ENCODE data around the gene SESN1.
"Not testable (repeated sequence)": the region's sequence is repeated elsewhere in the genome, so short reads cannot be mapped to it uniquely, and the experiment has no call there.

Gene SESN1

DNA sequence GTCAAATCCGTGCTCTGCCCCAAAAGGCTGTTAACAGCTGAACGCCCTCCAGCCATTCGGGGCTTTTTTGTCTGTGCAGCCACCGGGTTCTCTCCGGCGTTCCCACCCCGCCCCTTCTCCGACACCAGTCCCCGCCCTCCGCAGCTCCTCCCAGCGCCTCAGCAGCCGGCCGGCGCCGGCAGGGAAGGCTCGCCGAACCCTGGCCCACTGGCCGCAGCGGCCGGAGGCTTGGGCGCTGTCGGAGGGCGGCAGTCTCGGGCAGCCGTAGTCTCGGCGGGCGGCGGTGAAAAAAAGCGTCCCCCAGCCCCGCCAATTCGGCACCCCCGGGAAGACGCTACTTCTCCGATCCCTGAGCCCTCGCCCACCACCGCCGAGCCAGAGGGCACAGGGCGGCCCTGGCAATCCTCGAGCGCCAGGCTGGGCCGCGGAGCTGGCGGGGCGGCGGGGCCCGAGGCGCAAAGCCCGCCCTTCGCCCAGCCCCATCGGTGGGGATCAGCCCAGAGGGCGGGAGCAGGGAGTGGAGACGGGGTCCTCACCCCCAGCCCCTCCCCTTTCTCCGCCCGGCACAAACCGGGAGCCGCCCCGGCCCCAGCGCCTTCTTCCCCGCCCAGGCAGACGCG, at the start of gene SESN1:
TSS of gene SESN1 (minus strand) at position 431 of the 620 bp plus-strand sequence. CDS start 773 bp downstream, outside the sequence.
- peak; percentile 88 for DNase-seq

DNA sequence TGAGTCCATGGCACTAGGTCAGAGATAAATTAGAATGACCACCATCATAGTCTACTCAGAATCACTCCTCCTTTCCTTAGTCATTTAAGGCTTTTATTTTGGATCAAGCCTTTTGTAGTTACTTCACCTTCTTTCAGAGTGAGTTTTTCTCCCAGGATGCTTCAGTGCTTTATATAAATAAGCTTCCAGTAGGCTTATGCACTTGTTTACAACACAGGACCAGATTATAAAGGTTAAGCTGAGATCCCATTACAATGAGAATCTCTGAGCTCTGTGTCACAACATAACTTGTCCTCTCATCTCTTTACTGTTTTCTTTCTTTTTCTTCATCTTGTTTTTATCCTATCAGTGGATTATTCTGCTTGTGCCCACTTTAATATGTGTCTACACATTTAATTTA, 48.5 kb upstream of the SESN1 start:
- DNase-seq, result no peak

DNA sequence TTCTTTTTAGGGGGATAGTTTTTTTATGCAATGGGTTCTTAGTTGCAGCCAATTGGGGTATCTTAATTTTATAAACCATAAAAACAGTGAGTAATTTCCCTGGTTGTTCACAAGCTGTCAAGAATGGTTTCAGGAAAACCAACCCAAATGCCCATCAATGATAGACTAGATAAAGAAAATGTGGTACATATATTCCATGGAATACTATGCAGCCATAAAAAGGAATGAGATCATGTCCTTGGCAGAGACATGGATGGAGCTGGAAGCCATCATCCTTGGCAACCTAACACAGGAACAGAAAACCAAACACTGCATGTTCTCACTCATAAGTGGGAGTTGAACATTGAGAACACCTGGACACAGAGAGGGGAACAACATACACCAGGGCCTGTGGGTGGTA, 47.4 kb upstream of the SESN1 start:
- not testable (repeated sequence) for DNase-seq

DNA sequence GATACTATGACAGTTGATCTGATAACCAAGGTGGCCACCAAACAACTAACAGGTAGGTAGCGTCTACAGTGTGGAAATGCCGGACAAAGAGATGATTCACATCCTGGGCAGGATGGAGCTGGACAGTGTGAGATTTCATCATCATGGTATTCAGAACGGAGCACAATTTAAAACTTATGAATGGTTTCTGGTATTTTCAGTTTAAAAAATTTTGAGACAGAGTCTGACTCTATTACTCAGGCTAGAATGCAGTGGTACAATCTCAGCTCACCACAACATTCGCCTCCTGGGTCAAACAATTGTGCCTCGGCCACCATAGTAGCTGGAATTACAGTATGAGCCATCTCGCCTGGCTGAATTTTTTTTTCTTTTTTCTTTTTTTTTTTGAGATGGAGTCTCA, 44.5 kb upstream of the SESN1 start:
- no peak for DNase-seq

DNA sequence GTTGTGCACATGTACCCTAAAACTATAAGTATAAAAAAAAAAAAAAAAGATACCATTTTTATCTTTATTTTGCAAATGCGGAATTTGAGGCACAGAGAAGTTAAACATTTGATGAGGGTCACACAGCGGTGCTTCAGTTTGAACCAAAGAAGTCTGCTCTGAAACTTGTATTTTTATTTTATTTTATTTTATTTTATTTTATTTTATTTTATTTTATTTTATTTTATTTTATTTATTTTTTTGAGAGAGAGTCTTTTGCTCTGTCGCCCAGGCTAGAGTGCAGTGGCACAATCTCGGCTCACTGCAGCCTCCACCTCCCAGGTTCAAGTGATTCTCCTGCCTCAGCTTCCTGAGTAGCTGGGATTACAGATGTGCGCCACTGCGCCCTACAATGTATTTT, 41.9 kb upstream of the SESN1 start:
- DNase-seq, result not testable (repeated sequence)

DNA sequence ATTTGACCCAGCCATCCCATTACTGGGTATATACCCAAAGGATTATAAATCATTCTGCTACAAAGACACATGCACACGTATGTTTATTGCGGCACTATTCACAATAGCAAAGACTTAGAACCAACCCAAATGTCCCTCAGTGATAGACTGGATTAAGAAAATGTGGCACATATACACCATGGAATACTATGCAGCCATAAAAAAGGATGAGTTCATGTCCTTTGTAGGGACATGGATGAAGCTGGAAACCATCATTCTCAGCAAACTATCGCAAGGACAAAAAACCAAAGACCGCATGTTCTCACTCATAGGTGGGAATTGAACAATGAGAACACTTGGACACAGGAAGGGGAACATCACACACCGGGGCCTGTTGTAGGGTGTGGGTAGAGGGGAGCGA, 41.4 kb upstream of the SESN1 start:
- DNase-seq, result not testable (repeated sequence)

DNA sequence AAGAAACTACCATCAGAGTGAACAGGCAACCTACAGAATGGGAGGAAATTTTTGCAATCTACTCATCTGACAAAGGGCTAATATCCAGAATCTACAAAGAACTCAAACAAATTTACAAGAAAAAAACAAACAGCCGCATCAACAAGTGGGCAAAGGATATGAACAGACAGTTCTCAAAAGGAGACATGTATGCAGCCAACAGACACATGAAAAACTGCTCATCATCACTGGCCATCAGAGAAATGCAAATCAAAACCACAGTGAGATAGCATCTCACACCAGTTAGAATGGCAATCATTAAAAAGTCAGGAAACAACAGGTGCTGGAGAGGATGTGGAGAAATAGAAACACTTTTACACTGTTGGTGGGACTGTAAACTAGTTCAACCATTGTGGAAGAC, 41.0 kb upstream of the SESN1 start:
- not testable (repeated sequence) for DNase-seq

DNA sequence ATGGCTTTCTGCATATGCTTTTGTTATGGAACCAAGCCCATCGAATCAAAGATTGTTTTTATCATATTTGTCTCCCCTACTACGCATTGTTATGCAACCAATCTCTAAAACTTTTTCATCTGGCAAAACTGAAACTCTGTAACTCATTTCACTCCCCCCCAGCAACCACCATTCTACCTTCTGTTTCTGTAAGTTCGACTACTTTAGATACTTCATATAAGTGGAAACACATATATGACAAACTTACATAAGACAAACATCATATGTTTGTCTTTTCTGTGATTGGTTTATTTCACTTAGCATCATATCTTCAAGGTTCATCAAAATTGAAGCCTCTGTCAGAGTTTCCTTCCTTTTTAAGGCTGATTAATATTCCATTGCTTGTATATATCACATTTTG, 35.4 kb upstream of the SESN1 start:
- no peak for DNase-seq

DNA sequence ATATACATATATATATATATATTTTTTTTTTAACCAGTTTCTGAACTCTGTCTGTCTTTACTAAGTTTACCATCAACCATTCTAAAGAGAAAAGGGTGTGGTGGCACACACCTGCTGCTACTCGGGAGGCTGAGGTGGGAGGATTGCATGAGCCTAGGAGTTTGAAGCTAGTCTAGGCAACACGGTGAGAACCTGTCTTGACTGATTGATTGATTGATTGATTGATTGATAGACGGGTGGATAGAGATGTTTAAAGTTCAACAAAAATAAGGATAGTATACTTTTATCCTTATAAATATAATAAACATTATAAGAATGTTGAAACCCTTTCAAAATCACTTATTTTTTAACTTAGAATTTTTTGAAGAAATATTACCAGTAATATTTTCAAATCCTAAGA, 30.9 kb upstream of the SESN1 start:
- DNase-seq, result no peak

DNA sequence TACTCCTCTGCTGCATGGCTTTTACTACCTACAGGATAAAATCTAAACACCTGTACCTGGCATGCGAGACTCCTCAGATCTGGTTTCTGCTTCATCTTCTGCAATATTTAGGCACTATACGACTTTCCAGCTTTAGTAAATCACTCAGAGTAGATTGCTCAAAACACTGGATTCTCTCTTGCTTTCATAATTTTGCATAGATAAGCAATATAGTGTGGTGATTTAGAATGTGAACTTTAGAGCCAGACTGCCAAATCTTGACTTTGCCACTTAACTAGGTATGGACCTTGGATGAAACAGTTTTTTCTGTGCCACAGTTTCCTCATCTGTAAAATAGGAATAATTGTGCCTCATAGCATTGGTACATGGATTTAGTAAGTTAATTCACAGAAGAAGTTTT, 29.6 kb upstream of the SESN1 start:
- DNase-seq, result no peak

DNA sequence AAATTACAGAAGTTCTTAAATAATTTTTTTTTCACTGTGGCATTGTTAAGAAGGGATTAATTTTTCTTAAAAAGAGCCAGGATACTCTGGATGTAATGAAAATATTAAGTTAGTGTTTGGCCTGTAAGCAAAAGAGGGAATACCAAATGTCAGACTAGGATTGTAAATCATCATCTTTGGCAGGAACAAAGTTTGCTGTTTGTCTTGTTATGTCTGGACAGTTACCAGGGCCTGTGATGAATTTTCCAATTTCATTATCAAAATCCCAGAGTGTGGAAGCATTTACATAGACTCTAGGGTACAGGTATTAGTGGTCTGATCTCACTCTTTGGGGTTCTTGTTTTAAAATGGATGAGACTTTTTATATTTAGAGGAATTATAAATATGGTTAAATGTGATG, 26.8 kb upstream of the SESN1 start:
- DNase-seq, result no peak

DNA sequence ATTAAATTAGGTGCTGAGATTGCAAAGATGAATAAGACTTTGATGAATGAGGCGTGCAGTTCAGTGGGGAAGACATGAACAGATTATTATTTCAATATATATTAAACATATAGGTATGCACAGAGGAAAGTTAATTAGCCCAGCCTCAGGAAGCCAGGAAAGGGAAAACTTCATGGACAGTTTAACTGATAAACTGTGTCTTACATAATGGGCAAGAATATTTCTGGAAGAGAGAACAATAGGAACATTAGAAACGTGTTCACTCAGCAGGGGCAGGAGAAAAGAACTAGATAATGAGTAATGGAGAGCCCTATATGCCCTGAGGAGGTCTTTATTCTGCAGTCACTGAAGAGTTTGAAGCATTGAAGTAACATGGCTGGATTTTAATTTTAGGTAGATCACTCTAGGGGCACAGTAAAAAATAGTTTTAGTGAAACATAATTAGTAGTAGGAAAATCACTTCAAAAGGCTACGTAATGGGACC, 24.3 kb upstream of the SESN1 start:
- no peak for DNase-seq

DNA sequence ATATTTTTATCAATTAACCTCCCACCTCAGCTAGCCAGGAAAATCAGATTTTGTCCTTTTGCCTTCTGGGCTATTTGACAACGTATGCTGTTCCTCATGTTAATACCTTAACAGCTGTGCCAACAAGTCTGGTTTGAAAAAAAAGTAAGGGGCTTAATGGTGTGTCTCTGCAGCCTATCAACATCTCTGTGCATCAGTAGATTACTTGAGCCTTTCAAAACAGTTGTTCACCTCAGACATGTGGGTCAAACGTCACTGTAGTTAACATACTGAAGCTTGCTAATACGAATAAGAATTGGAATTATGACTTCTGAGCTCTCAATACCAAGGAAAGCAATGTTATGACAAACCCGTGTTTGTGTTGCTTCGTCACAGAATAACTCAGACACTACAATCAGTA, 23.7 kb upstream of the SESN1 start:
- DNase-seq, result no peak

DNA sequence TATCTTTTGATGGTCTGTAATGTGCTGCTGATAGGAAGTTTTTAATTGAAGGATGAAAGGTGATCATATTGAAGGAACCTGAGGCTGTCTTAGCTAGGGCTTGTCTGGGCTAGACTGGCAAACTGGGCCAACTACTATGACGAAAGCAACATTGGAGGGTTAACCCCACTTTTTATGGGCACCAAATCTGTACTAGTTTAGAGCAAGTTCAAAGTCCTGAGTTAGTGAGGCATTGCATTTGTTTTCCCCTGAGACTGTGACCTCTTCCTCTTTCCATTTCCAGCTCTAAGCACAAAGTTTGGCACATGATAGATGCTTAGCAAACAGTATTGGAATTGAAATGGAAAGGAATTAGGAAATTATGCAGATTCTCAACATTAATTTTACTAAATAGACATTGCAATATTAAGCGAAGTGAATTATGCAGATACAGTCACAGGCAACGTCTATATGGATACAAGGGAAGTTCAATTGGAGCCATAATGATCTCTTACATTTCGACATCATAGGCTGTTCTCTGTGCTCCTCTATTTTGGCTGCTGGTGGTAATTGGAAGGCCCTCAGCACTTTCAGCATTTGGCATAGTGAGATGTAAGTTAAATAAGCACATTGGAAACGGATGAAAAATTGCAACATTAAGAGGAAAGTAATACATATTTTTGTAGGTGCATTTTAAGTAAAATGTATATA, 22.8 kb upstream of the SESN1 start:
- DNase-seq, result peak in 1 of 2 donors; percentile 32

DNA sequence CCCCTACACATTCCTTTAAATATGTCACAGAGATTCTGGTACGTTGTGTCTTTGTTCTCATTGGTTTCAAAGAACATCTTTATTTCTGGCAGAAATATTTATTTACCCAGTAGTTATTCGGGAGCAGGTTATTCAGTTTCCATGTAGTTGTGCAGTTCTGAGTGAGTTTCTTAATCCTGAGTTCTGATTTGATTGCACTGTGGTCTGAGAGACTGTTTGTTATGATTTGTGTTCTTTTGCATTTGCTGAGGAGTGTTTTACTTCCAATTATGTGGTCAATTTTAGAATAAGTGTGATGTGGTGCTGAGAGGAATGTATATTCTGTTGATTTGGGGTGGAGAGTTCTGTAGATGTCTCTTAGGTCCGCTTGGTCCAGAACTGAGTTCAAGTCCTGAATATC, 18.0 kb upstream of the SESN1 start:
- not testable (repeated sequence) for DNase-seq

DNA sequence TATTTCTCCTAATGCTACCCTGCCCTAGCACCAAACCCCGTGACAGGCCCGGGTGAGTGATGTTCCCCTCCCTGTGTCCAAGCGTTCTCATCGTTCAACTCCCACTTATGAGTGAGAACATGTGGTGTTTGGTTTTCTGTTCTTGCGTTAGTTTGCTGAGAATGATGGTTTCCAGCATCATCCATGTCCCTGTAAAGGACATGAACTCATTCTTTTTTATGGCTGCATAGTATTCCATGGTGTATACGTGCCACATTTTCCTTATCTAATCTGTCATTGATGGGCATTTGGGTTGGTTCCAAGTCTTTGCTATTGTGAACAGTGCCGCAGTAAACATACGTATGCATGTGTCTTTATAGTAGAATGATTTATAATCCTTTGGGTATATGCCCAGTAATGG, 15.0 kb upstream of the SESN1 start:
- not testable (repeated sequence) for DNase-seq

DNA sequence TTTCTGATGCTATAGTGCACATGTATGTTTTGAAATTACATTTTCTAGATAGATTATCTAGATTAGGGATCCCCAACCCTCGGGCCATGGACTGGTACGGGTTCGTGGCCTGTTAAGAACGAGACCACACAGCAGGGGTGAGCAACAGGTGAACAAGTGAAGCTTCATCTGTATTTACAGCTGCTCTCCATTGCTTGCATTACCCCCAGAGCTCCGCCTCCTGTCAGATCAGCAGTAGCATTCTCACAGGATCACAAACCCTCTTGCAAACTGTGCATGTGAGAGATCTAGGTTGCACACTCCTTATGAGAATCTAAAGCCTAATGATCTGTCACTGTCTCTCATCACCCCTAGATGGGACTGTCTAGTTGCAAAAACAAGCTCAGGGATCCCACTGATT, 11.0 kb upstream of the SESN1 start:
- DNase-seq, result no peak

DNA sequence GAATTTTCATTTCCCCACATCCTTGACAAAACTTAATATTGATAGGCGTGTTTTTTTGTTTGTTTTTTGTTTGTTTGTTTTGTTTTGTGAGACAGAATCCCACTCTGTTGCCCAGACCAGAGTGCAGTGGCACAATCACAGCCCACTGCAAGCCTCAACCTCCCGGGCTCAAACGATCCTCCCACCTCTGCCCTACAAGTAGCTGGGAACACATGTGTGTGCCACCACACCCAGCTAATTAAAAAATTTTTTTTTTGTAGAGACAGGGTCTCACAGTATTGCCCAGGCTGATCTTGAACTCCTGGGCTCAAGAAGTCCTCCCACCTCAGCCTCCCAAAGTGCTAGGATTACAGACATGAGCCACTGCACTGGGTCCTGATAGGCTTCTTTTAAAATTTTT, 9.9 kb upstream of the SESN1 start:
- no peak for DNase-seq

DNA sequence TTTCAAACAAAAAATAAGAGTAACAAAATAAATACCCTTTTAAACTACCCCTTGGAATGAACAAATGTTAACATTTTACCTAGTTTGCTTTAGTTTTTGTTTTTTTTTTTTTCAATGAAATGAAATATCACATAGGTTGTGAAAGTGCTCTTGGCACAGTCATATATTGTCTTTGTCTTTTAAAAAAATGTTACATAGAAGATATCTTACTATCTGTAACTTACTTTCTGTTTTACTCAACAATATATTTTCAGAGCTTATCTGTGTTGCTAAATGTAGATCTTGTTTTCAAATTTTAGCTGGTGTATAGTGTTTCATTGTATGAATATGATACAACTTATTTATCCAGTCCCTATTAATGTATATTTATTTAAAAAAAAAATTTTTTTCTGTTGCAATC, 9.3 kb upstream of the SESN1 start:
- no peak for DNase-seq

DNA sequence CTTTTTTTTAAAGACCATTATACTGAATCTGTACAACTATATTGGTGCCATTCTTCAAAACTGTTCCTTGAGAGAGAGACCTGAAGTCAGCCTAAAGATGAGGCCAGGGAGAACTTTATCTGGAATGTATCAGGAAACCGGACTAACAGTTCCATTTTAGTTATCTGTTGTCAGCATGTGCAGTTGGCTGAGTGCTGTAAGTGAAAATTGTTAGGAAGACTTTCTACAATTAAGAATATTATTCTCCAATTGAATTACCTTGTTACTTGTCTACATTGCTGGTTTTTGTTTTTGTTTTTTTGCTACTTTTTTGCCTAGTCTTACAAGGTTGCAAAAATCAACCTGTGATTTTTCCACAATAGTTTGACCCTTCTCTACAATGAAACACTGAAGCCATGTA, 8.1 kb upstream of the SESN1 start:
- no peak for DNase-seq

DNA sequence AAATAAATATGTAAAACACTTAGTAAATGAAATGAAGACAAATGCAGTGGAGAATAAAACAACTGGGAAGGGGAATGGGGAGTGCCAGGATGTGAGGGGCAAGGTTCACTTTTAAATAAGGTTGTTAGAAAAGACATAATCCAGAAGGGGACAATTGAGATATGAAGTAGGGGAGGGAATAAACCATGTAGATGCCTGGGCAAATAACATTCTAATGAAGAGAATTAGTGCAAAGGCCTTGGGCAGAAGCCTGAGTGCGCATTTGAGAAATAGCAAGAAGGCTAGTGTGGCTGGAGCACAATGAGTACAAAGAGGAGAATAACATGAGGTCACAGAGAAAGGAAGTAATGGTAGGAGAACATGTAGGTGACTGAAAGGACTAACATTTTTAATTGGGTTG, 3.0 kb upstream of the SESN1 start:
- DNase-seq, result no peak

DNA sequence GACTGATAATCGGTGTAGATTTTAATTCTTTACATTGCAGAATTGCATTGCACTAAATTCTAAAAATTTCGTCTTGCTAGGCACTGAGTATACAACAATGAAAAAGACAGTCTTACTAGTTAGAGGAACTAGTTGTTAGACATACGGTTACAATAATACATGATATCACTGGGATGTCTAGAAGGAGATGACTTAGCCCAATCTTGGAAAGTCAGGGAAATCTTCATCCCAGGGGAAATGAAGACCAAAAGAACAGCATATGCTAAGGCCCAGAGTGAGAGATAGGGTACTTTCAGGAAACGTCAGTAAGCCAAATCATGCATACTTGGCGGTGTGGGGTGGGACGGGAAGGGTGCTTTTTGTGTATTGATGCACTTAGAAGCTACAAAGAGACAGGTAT, 1.6 kb upstream of the SESN1 start:
- DNase-seq, result no peak

DNA sequence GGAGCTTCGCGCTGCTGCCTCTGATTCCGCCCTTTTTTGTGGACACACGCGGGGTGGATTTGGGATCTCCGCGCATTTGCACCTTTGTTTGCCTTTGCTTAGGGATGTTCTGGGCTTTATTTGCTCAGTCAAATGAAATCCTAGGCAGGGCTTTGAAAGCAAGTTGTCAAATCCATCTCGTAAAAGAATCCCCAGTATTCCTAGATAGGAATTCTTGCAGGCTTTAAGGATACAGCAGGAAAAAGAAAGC, 1.1 kb upstream of the SESN1 start:
- no peak for DNase-seq

DNA sequence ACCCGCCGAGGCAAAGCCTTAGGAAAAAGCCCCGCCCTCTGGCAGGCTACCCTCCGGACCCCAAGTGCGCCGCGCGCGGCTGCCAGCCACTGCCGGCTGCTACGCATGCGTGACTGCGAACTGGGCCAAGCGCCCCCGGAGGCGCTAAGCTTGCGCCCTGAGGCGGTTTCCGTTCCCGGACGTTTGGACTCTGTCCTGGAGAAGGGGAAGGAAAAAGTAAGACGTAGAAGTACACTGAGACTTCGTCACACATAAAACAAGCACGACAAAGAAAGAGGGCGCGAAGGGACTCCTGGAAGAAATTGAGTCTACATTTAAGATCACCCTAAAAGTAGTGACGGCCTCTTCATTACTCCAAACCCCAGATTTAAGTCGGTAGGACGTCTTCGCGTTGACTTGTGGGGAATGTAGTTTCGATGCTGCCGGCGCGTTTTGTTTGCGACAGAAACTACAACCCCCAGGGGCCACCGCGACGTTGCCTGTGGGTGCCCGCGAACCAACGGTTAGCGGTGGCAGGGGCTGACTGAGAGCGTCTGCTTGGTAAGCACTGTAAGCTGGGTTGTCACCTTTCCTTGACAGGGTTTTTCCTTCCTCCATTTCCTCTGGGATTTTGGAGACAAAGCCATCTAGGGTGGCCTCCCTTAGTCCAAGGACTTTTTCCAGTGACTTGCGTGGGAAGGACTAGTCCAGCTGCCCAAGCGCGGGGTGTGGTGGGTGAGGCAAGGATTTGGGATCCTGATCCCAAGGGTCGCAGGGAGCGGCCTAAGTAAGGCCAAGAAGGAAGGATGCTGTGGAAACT, 589 bp upstream of the SESN1 start, which contains the start of gene CEP57L1:
TSS of gene CEP57L1 (plus strand) at position 472 of the 799 bp plus-strand sequence. CDS start 49,715 bp downstream, outside the sequence.
- DNase-seq, result peak; percentile 96

Measured in CD4-positive, alpha-beta T cell treated with Interleukin-4 for 1 hour (primary cell).